Stimulated activated naive CD4-positive, alpha-beta T cell (primary cell): ENCODE data around the gene QSOX2.

Experiments used
- DNase-seq, 6 experiments: peaks; one replicate each; lab custom pipeline; 2025; lab: John Stamatoyannopoulos, UW

QSOX2 gene

DNA sequence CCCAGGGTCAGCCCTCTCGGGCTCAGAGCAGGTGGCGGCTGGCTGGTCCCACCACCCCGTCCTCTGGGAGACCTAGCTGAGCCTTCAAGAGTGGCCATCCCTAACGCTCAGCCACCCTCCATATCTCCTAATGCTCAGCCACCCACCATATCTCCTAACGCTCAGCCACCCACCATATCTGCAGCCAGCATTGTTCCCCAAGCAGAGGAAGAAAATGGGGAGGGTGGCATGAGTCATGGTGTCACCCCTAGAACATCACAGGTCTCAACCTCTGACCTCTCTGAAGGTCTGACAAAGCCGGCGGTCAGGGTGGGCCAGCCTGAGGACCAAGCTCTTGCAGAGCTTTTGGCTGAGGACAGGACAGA lies 55.4 kb downstream of the QSOX2 start:
- DNase-seq: no peak

DNA sequence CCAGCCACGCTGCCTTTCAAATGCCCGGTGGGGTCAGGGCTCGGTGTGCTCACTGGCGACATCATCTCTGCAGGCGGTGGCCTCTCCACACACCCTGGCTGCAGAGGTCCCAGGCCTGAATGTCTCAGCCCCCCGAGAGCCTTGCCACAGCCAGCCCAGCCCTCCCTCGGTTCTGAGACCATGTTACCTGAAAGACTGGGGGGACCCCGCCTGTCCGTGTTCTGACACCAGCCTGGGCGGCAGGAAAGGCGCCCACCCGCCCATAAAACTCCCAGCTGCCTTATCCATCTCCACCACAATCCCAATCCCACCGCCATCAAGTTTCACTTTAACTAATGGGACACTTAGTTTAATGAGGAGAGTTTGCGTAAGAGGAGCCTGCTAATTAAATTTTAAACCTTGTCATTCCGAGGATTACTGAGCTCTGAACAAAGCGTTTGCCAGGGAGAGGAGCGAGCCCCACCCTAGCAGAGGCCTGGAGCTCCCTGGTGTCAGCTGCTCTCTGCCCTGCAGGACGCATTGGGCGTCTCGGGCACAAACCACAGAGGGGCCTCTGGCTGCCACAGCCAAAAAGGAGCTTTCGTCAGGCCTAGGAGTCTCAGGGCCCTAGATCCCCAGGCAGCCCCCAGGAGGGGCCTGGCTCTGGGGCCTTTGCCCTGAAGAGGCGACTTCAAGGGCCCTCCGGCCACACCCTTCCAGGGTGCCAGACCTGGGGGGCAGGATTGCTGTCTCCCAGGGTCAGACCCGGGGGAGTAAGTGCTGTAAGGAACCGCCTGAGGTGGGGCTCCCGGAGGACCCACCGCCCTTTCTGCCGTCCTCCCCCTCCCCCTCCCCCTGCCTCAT lies 56.0 kb downstream of the QSOX2 start:
- no peak for DNase-seq

DNA sequence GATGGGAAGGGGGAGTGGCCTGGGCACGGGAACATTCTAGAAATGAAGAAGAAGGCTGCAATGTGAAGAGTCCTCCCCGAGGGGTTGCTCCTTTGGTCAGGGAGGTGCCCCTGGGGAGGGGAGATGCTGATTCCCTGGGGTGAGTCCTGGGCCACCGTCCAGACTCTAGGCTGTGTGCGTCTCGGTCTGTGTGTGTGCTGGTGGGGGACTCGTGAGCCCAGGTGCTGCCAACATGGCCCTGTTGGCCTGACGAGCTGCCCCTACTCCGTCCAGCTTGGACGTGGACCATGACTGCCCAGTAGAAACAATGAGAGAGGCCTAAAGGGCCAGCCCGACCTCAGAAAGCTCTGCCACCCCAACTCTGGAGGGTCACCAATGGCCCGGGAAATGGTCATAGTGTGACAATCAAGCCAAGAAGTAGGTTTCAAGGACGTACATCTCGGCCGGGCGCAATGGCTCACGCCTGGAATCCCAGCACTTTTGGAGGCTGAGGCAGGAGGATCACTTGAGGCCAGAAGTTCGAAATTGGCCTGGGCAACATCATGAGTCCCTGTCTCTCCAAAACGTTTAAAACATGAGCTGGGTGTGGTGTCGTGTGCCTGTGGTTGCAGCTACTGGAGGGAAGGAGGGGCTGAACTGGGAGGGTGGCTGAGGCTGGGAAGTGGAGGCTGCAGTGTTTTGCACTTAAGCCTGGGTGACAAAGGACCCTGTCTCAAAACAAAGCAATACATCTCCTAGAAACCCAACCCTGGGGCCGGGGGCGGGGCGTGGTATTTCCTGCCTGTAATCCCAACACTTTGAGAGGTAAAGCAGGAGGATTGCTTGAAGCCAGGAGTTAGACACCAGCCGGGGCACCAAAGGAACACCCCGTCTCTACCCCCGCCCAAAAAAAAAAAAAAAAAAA lies 57.7 kb downstream of the QSOX2 start:
- DNase-seq: no peak

- no peak for DNase-seq
Measured at GRCh38 chr9:136187197-136187596, 58.4 kb downstream of the QSOX2 start.

GRCh38 chr9:136186386-136186785 lies 59.2 kb downstream of the QSOX2 start:
- no peak for DNase-seq

DNA sequence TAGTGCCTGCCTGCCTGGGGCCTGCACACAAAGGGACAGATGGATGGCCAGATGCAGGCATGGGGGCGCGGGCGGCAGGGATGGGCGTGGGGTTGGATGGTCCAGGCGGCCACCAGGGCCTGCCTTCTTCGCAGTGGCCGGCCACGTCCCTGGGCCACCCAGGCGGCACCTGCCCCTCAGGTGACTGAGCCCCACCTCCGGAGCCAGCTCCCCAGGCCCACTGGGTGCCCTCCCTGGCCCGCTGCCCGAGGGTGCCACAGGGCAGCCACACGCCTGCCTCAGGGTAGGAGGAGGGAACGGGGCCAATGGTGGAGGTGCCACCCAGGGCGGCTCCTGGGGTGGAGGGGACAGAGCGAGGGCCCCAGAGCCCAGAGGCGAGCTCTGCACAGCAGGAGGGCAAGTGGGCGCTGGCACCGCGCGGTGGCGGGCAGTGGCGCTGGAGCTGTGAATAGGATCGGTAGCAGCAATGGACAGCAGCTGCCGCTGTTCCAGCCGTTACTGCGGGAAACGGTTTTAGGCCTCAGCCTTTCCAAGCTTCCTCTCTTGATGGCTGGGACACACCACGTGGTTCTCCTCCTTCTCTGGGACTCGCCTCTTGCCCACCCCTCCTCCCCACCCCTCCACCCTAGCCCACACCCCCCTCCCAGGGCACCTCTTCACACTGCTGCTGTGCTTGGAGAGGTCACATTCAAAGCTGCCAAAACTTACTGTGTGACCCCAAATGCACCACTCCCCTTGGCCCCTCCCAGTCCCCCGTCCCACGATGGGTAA lies 59.8 kb downstream of the QSOX2 start:
- no peak for DNase-seq

DNA sequence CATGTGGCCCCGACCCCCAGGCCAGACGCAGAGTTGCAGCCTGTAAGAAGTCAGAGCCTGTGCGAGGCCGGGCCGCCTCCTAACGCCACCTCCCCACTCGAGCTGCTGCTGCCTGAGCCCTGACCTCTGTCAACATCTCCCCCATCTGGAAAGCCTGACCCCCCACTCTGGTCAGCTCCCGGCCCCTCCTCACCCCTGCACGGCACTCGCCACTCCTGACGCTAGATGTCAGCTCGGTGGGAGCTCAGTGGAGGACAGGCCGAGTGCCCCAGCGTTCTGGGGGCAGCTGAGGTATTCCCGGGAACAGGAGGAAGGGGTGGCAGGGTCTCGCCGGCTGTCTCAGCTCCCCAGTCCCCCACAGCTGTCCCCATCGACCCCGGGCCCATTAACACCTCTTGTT lies 60.5 kb downstream of the QSOX2 start:
- no peak for DNase-seq

DNA sequence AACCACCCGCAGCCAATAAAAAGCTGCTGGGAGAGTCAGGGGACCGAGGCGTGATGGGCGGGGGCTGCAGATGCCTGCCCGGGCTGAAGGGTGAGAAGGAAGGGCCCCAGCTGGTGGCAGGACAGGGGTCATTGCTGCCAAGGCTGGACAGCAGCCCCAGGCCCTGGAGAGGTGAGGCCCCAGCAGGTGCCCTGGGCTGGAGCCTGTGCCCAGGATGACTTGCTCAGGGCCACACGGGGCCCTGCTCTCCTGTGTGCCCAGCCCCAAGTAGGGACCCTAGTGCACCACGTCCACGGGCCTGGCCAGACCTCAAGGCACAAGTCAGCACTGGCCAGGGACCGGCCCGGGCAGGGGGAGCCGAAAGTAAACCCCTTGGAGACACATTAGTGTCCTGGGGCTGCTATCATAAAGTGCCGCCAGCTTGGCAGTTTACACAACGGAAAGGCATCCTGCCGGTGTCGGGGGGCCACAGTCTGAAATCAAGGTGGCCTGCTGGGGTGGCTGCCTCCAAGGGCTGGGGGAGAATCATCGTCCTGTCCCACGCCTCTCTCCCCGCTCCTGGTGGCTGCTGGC lies 62.7 kb downstream of the QSOX2 start:
- no peak for DNase-seq

DNA sequence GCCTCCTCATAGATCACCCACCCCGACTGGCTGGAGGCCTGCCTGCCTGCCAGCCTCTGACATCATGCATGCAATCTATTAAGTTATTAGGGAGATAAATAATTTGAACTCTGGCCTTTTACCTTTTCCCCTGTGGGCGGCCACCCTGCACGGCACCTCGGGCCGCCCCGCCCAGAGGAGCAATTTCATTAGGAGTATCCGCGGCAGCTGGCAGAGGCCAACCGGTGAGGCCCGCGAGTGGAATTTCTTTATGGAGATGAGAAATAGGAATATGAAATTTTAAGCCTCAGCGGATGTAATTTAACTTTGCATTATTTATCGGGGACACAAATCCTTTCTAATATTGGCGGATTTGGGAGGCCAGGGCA lies 63.2 kb downstream of the QSOX2 start:
- no peak for DNase-seq

GRCh38 chr9:136181784-136182419 lies 63.7 kb downstream of the QSOX2 start:
- DNase-seq: no peak

DNA sequence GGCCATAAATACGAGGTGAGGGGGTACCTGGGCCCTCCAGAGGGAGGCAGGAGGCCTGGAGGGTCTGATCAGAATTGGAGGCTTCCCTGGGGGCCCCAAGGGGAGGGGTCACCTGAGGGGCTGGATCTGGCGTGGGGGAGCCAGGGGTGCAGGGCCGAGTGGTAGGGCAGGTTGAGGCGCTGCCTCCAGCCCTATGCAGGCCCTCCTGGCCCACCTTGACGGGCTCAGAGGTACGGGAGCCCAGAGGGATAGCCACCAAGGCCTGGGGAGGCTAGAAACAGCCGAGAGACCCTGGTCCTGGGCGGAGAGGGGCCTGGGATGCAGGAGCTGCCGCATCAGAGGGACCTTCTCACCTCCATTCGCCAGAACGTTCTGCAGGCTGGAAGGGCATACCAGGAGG lies 65.0 kb downstream of the QSOX2 start:
- DNase-seq: no peak

DNA sequence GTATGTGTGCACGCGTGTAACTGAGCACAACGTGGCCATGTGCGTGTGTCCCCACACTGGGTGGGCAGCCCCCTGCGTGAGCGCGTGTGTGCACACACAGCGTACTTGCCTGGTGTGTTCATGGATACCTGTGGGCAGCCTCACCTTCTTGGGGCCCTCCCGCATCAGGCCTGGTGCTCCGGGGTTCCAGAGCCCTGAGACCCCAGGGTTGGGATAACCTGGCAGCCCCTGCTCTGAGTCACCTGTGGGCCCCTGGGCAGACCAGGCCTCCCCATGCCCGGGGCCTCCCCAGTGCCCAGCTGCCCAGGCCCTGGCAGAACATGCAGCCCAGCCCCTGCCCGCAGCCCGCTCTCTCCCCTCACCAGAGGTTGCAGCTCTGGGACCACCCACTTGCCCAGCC lies 65.9 kb downstream of the QSOX2 start:
- no peak for DNase-seq

GRCh38 chr9:136179101-136179616 lies 66.5 kb downstream of the QSOX2 start:
- no peak for DNase-seq

DNA sequence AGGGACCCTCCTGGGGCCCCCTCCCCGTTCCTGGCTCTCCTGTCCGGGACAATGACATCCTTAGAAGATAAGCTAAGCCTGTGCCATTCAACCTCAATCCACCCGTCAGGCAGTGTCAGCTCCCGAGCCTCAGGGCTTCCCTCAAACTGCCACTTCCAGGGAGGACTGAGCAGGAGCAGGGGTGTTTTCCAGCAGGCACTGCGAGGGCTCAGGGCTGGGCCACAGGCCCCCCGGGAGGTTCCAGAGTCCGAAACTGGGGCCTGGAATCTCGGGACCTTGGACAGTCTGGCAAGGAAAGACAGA lies 66.9 kb downstream of the QSOX2 start:
- no peak for DNase-seq

- no peak for DNase-seq
Measured at GRCh38 chr9:136178061-136178772, 67.4 kb downstream of the QSOX2 start.

DNA sequence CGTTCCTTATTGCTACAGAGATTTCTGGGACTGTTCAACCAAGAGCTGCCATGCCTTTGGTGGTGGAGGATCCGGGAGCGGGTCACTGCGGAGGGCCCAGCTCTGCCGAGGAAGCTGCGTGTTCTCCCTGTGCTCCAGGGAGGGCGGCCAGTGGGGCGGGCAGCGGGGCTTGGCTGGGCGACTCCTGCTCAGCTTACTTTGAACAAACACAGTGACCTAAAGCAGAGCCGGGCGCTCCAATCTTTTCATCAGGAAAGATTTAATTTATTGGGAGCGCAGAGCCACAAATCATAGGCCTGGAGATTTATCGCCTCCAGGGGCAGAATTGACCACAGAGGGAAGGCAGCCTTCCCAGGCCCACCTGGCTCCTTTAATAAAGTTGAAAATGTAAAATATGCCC lies 68.4 kb downstream of the QSOX2 start:
- no peak for DNase-seq

- DNase-seq: no peak
Measured at GRCh38 chr9:136175616-136176197, 69.9 kb downstream of the QSOX2 start.

DNA sequence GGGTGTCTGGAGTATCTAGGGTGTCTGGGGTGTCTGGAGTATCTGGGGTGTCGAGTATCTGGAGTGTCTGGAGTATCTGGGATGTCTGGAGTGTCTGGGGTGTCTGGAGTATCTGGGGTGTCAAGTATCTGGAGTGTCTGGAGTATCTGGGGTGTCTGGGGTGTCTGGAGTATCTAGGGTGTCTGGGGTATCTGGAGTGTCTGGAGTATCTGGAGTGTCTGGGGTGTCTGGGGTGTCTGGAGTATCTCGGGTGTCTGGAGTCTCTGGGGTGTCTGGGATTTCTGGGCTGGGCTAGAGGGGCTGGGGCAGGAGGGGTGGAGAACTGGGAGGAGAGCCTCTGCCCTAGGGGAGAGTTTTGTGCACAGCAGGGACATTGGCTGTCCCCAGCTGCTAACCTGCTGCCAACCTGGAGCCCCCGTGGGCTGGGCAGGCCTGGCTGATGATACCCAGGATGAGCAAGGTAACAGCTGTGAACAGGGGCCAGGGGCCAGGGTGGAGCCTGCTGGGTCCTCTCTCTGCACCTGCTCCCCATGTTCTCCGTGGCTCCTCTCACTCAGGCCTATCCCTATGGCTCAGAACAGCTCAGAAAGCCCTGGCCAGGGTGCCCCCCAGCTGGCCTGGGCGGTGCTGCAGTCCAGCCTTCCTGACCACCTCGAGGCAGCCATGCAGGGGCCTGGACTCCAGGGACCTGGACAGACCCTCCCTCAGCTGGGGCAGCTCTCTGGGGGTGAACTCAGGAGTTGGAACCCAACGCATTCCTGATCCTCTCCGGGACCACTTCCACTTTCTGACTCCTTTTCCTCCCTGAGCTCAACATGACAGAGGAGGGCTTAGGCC lies 70.6 kb downstream of the QSOX2 start:
- DNase-seq: no peak

GRCh38 chr9:136173648-136174290 lies 71.8 kb downstream of the QSOX2 start:
- no peak for DNase-seq
